Measurements from ENCODE around the gene APOL3.
"Not testable (repeated sequence)": the region's sequence is repeated elsewhere in the genome, so short reads cannot be mapped to it uniquely, and the experiment has no call there.

APOL3 gene

GRCh38 chr22:36192542-36192941, 32.0 kb upstream of the APOL3 start:
- H3K9ac ChIP-seq (ENCODE audit: insufficient read length, low read depth), result no peak overlapping the region
- DNase-seq (ENCODE audit: low read depth, low spot score), result no peak
- H3K27me3 ChIP-seq (ENCODE audit: insufficient read depth, insufficient read length), result no peaks in the 10 kb centered on the region
- H3K36me3 ChIP-seq (ENCODE audit: insufficient read depth, insufficient read length, low read length), result no peaks in the 10 kb centered on the region
- H3K4me3 ChIP-seq (ENCODE audit: insufficient read length, low read depth), result no peak overlapping the region
- H3K9me3 ChIP-seq (ENCODE audit: insufficient read depth, low read length), result 0 out of 2 replicates have a peak, but pooled peaks cover 5% of the 10 kb centered on the region
- no peak for TF ChIP-seq SUZ12 (IDR thresholded peaks at IDR 0.05; ENCODE audit: extremely low read depth, insufficient read depth, insufficient read length)
- TF ChIP-seq ZNF274 (IDR thresholded peaks at IDR 0.05; ENCODE audit: low read depth, low read length), result no peak
- TF ChIP-seq YY1 (IDR thresholded peaks at IDR 0.05; ENCODE audit: insufficient read depth, insufficient read length), result no peak
- H3K4me1 ChIP-seq (ENCODE audit: insufficient read depth, insufficient read length), result no peaks in the 10 kb centered on the region

DNA sequence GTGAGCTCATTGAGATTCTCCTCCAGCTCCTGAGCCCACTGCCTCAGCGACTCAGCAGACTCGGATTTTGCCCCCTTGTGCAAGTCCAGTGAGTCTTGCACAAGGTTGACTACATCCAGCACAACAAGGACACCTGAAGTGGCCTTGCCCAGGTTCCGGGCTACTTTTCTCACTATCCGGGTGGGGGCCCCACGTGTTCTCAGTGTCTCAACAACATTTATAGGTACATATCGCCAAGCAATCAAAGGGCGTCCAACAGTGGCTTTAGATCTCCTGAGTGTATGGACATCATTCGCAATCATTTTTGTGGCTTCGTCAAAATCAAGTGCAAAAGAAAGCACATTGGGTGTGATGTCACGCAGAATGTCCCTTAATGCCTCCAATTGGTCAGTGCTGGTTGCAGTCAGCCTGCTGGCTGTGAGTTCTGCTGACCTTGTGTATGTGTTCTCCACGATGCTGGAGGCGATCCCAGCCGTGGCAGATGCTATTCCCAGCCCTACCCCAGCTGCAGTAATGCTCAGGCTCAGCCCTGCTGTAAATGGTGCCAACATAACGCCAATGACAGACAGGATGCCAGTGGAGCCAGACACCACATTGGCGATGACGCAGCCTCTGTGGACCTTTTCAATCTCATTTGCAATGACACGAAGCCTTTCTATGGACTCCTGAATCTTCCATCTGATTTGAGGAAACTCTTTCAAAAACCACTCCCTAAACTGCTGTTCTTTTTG, 30.7 kb upstream of the APOL3 start:
- no peak for DNase-seq (ENCODE audit: low read depth, low spot score)
- Histone ChIP-seq H3K4me1 (ENCODE audit: insufficient read depth, insufficient read length) (no peaks in the 10 kb centered on the region), H3K27me3 (ENCODE audit: insufficient read depth, insufficient read length) (no peaks in the 10 kb centered on the region)

GRCh38 chr22:36187862-36188261, 27.3 kb upstream of the APOL3 start:
- H3K36me3 ChIP-seq (ENCODE audit: insufficient read depth, insufficient read length, low read length); H3K4me1 ChIP-seq (ENCODE audit: insufficient read depth, insufficient read length); H3K4me3 ChIP-seq (ENCODE audit: insufficient read length, low read depth); H3K9me3 ChIP-seq (ENCODE audit: insufficient read depth, low read length); H3K9ac ChIP-seq (ENCODE audit: insufficient read length, low read depth); H3K27me3 ChIP-seq (ENCODE audit: insufficient read depth, insufficient read length); DNase-seq (ENCODE audit: low read depth, low spot score): not testable (repeated sequence)

More for the DNA sequence above, 30.7 kb upstream of the APOL3 start:
- Histone ChIP-seq H3K9ac (ENCODE audit: insufficient read length, low read depth) (no peak overlapping the region), H3K36me3 (ENCODE audit: insufficient read depth, insufficient read length, low read length) (no peaks in the 10 kb centered on the region), H3K4me3 (ENCODE audit: insufficient read length, low read depth) (no peak overlapping the region), H3K9me3 (ENCODE audit: insufficient read depth, low read length) (0 out of 2 replicates have a peak, but pooled peaks cover 5% of the 10 kb centered on the region)
- TF ChIP-seq ZNF274 (IDR thresholded peaks at IDR 0.05; ENCODE audit: low read depth, low read length), result no peak
- no peak for TF ChIP-seq SUZ12 (IDR thresholded peaks at IDR 0.05; ENCODE audit: extremely low read depth, insufficient read depth, insufficient read length)
- no peak for TF ChIP-seq YY1 (IDR thresholded peaks at IDR 0.05; ENCODE audit: insufficient read depth, insufficient read length)

- no peak for DNase-seq (ENCODE audit: low read depth, low spot score)
- TF ChIP-seq SUZ12 (IDR thresholded peaks at IDR 0.05; ENCODE audit: extremely low read depth, insufficient read depth, insufficient read length) (no peak), YY1 (IDR thresholded peaks at IDR 0.05; ENCODE audit: insufficient read depth, insufficient read length) (no peak), ZNF274 (IDR thresholded peaks at IDR 0.05; ENCODE audit: low read depth, low read length) (no peak)
Observed at GRCh38 chr22:36185828-36186624, 25.5 kb upstream of the APOL3 start.

DNA sequence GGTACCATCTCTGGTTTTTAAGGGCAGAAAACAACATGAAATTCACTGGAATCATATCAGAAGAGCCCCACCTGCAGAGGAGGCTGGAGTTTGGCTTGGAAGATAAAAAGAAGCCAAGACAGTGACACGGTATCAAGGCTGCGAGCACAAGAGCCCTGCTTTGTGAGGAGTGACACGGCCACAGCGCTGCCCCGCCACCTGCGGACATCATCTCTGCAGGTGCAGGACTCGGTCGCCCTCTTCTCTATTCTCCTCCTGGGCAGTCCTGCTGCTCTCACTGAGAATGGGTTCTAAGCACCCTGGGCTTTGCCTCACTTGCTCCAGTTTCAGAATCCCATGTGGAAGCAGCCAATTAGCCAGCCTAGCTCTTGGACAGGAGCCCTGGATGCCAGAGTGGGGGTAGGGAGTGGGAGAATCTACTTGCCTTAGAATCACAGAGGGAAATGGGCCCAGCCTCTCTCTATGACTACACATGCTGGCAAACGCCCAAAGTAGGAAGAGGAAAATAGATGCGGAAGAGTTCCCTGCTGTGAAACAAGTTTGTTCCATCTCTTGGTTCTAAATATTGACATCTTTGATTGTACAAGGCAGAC, 24.0 kb upstream of the APOL3 start:
- no peak for TF ChIP-seq YY1 (IDR thresholded peaks at IDR 0.05; ENCODE audit: insufficient read depth, insufficient read length)
- TF ChIP-seq SUZ12 (IDR thresholded peaks at IDR 0.05; ENCODE audit: extremely low read depth, insufficient read depth, insufficient read length), result no peak
- TF ChIP-seq ZNF274 (IDR thresholded peaks at IDR 0.05; ENCODE audit: low read depth, low read length), result no peak
- no peaks in the 10 kb centered on the region for H3K4me1 ChIP-seq (ENCODE audit: insufficient read depth, insufficient read length)
- H3K27me3 ChIP-seq (ENCODE audit: insufficient read depth, insufficient read length), result no peaks in the 10 kb centered on the region
- H3K9me3 ChIP-seq (ENCODE audit: insufficient read depth, low read length), result no peaks in the 10 kb centered on the region
- H3K36me3 ChIP-seq (ENCODE audit: insufficient read depth, insufficient read length, low read length), result no peaks in the 10 kb centered on the region
- no peak overlapping the region for H3K9ac ChIP-seq (ENCODE audit: insufficient read length, low read depth)
- H3K4me3 ChIP-seq (ENCODE audit: insufficient read length, low read depth), result no peak overlapping the region
- DNase-seq (ENCODE audit: low read depth, low spot score), result no peak

More at GRCh38 chr22:36185828-36186624, 25.5 kb upstream of the APOL3 start:
- H3K4me1 ChIP-seq (ENCODE audit: insufficient read depth, insufficient read length), result no peaks in the 10 kb centered on the region
- H3K4me3 ChIP-seq (ENCODE audit: insufficient read length, low read depth), result no peak overlapping the region
- no peaks in the 10 kb centered on the region for H3K27me3 ChIP-seq (ENCODE audit: insufficient read depth, insufficient read length)
- H3K9me3 ChIP-seq (ENCODE audit: insufficient read depth, low read length), result 0 out of 2 replicates have a peak, but pooled peaks cover 2% of the 10 kb centered on the region
- no peaks in the 10 kb centered on the region for H3K36me3 ChIP-seq (ENCODE audit: insufficient read depth, insufficient read length, low read length)
- no peak overlapping the region for H3K9ac ChIP-seq (ENCODE audit: insufficient read length, low read depth)

GRCh38 chr22:36183446-36183845, 22.9 kb upstream of the APOL3 start:
- Histone ChIP-seq H3K9ac (ENCODE audit: insufficient read length, low read depth) (no peak overlapping the region), H3K36me3 (ENCODE audit: insufficient read depth, insufficient read length, low read length) (no peaks in the 10 kb centered on the region), H3K9me3 (ENCODE audit: insufficient read depth, low read length) (no peaks in the 10 kb centered on the region), H3K4me3 (ENCODE audit: insufficient read length, low read depth) (no peak overlapping the region), H3K4me1 (ENCODE audit: insufficient read depth, insufficient read length) (no peaks in the 10 kb centered on the region), H3K27me3 (ENCODE audit: insufficient read depth, insufficient read length) (no peaks in the 10 kb centered on the region)
- TF ChIP-seq ZNF274 (IDR thresholded peaks at IDR 0.05; ENCODE audit: low read depth, low read length), result no peak
- TF ChIP-seq YY1 (IDR thresholded peaks at IDR 0.05; ENCODE audit: insufficient read depth, insufficient read length), result no peak
- no peak for TF ChIP-seq SUZ12 (IDR thresholded peaks at IDR 0.05; ENCODE audit: extremely low read depth, insufficient read depth, insufficient read length)
- no peak for DNase-seq (ENCODE audit: low read depth, low spot score)

GRCh38 chr22:36182857-36183256, 22.3 kb upstream of the APOL3 start:
- TF ChIP-seq ZNF274 (IDR thresholded peaks at IDR 0.05; ENCODE audit: low read depth, low read length), result no peak
- no peak for DNase-seq (ENCODE audit: low read depth, low spot score)

More at GRCh38 chr22:36182857-36183256, 22.3 kb upstream of the APOL3 start:
- Histone ChIP-seq H3K9ac (ENCODE audit: insufficient read length, low read depth) (no peak overlapping the region), H3K27me3 (ENCODE audit: insufficient read depth, insufficient read length) (no peaks in the 10 kb centered on the region), H3K9me3 (ENCODE audit: insufficient read depth, low read length) (no peaks in the 10 kb centered on the region), H3K4me3 (ENCODE audit: insufficient read length, low read depth) (no peak overlapping the region), H3K36me3 (ENCODE audit: insufficient read depth, insufficient read length, low read length) (no peaks in the 10 kb centered on the region), H3K4me1 (ENCODE audit: insufficient read depth, insufficient read length) (no peaks in the 10 kb centered on the region)
